ENCODE data around the gene MCC.

- TF ChIP-seq CTCF (IDR thresholded peaks at IDR 0.05; ENCODE audit: poor library complexity), result no peak
- no peak for TF ChIP-seq EZH2 (IDR thresholded peaks at IDR 0.05; ENCODE audit: borderline replicate concordance)
These were observed 221.9 kb downstream of the MCC start for GRCh38 chr5:113266227-113266912.

Data from hepatocyte (in vitro differentiated cells).